Measurements from ENCODE around the gene IRGC. TPM values are rescaled to one million over a fixed set of nuclear protein-coding genes. Genes with fewer than 3 reads are reported as not detected.

Gene IRGC
- polyA plus RNA-seq, 1 donor from 2014 or later = 0.51 TPM

DNA sequence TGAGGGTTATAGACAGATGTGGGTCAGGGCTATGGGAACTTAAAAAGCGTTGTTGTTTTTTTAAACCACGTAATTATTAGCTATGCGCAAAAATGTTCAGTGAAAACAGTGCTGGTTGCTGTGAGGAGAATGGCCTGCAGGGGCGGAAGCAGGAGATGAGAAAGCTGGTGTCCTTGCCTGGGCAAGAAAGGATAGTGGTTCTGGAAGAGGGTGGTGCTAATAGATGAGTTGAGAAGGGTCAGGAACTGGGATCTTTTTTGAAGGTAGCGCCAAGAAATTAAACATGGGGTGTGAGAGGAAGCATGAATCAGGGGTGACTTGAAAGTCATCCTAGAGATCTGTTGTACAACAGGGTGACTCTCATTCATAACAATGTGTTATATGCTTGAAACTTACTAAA lies 43.6 kb downstream of the IRGC start (continued):
- TF ChIP-seq, protein P1, sequence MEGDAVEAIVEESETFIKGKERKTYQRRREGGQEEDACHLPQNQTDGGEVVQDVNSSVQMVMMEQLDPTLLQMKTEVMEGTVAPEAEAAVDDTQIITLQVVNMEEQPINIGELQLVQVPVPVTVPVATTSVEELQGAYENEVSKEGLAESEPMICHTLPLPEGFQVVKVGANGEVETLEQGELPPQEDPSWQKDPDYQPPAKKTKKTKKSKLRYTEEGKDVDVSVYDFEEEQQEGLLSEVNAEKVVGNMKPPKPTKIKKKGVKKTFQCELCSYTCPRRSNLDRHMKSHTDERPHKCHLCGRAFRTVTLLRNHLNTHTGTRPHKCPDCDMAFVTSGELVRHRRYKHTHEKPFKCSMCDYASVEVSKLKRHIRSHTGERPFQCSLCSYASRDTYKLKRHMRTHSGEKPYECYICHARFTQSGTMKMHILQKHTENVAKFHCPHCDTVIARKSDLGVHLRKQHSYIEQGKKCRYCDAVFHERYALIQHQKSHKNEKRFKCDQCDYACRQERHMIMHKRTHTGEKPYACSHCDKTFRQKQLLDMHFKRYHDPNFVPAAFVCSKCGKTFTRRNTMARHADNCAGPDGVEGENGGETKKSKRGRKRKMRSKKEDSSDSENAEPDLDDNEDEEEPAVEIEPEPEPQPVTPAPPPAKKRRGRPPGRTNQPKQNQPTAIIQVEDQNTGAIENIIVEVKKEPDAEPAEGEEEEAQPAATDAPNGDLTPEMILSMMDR (IDR thresholded peaks at IDR 0.05; ENCODE audit: poor library complexity, severe bottlenecking) = no peak

DNA sequence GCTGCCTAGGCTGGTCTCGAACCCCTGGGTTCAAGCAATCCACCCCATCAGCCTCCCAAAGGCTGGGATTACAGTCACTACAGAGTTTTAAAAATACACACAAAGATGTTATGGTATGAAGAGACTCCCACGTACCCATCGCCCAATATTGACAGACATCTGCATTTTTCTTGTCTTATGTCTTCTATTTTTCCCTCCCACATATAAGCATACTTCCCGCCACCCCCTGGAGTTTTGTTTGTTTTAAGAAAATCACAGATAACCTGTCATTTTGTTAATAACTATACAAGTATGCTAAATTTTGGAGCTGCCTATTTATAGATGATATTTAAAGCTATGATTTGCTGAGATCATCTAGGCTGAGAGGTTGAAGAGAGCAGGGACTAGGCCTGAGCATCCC lies 45.1 kb downstream of the IRGC start:
- TF ChIP-seq MXI1 (conservative IDR thresholded peaks at IDR 0.05; ENCODE audit: poor library complexity, severe bottlenecking) (no peak), POLR2AphosphoS5 (IDR thresholded peaks at IDR 0.05) (no peak), TAF1 (IDR thresholded peaks at IDR 0.05; ENCODE audit: low read depth) (no peak), EP300 (conservative IDR thresholded peaks at IDR 0.05; ENCODE audit: poor library complexity, severe bottlenecking) (no peak), SMC3 (conservative IDR thresholded peaks at IDR 0.05; ENCODE audit: poor library complexity) (no peak), EZH2 (IDR thresholded peaks at IDR 0.05; ENCODE audit: borderline replicate concordance, insufficient read depth, low read length, poor library complexity, severe bottlenecking) (no peak), RAD21 (conservative IDR thresholded peaks at IDR 0.05) (no peak)
- TF ChIP-seq, protein P2, sequence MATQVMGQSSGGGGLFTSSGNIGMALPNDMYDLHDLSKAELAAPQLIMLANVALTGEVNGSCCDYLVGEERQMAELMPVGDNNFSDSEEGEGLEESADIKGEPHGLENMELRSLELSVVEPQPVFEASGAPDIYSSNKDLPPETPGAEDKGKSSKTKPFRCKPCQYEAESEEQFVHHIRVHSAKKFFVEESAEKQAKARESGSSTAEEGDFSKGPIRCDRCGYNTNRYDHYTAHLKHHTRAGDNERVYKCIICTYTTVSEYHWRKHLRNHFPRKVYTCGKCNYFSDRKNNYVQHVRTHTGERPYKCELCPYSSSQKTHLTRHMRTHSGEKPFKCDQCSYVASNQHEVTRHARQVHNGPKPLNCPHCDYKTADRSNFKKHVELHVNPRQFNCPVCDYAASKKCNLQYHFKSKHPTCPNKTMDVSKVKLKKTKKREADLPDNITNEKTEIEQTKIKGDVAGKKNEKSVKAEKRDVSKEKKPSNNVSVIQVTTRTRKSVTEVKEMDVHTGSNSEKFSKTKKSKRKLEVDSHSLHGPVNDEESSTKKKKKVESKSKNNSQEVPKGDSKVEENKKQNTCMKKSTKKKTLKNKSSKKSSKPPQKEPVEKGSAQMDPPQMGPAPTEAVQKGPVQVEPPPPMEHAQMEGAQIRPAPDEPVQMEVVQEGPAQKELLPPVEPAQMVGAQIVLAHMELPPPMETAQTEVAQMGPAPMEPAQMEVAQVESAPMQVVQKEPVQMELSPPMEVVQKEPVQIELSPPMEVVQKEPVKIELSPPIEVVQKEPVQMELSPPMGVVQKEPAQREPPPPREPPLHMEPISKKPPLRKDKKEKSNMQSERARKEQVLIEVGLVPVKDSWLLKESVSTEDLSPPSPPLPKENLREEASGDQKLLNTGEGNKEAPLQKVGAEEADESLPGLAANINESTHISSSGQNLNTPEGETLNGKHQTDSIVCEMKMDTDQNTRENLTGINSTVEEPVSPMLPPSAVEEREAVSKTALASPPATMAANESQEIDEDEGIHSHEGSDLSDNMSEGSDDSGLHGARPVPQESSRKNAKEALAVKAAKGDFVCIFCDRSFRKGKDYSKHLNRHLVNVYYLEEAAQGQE (IDR thresholded peaks at IDR 0.05; ENCODE audit: borderline replicate concordance) = no peak
- TF ChIP-seq, protein P1 (IDR thresholded peaks at IDR 0.05; ENCODE audit: poor library complexity, severe bottlenecking) = no peak
- no peaks in the 10 kb centered on the region for H3K9me3 ChIP-seq (ENCODE audit: low read length)
- no peaks in the 10 kb centered on the region for H3K27me3 ChIP-seq (ENCODE audit: insufficient read depth, low read depth, low read length)
- H3K4me2 ChIP-seq (ENCODE audit: low read length) = no peak overlapping the region
- no peaks in the 10 kb centered on the region for H3K36me3 ChIP-seq (ENCODE audit: insufficient read depth, low read length)
- no peaks in the 10 kb centered on the region for H4K20me1 ChIP-seq (ENCODE audit: insufficient read depth)
- H3F3A ChIP-seq (ENCODE audit: insufficient read depth, low read length, poor library complexity, severe bottlenecking) = no peaks in the 10 kb centered on the region
- no peak overlapping the region for H3K27ac ChIP-seq (ENCODE audit: low read length)
- H3K79me2 ChIP-seq (replicated peaks; ENCODE audit: insufficient read depth, low read length) = no peaks in the 10 kb centered on the region
- H3K4me3 ChIP-seq (ENCODE audit: low read length) = no peak overlapping the region
- H3K9me2 ChIP-seq (ENCODE audit: insufficient read depth, low read length) = no peaks in the 10 kb centered on the region
- no peak overlapping the region for H3K9ac ChIP-seq (ENCODE audit: low read length)
- no peak overlapping the region for H2AFZ ChIP-seq (ENCODE audit: low read depth, low read length)

DNA sequence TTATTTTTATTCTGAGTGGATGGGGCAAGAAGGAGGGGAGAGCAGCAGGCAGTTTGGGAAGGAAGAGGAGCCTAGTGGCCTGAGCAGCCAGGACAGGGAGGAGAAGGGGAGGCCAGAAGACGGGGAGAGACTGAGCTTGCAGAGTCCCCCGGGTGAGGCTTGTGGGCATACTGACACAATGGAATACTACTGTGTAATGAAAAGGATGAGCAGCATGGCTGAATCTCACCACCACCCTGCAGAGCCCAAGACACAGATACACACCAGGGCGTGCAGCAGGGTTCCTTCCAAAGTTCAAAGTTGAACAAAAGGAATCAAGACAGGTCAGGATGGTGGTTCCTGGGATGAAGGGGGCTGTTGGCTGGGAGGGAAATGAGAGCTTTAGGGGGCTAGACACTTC lies 46.9 kb downstream of the IRGC start:
- H3F3A ChIP-seq (ENCODE audit: insufficient read depth, low read length, poor library complexity, severe bottlenecking) = no peaks in the 10 kb centered on the region
- H3K4me3 ChIP-seq (ENCODE audit: low read length) = no peak overlapping the region
- no peaks in the 10 kb centered on the region for H3K79me2 ChIP-seq (replicated peaks; ENCODE audit: insufficient read depth, low read length)
- TF ChIP-seq SMC3 (conservative IDR thresholded peaks at IDR 0.05; ENCODE audit: poor library complexity) (no peak), TAF1 (IDR thresholded peaks at IDR 0.05; ENCODE audit: low read depth) (no peak), MXI1 (conservative IDR thresholded peaks at IDR 0.05; ENCODE audit: poor library complexity, severe bottlenecking) (no peak), RAD21 (conservative IDR thresholded peaks at IDR 0.05) (no peak), POLR2AphosphoS5 (IDR thresholded peaks at IDR 0.05) (no peak), EZH2 (IDR thresholded peaks at IDR 0.05; ENCODE audit: borderline replicate concordance, insufficient read depth, low read length, poor library complexity, severe bottlenecking) (no peak), EP300 (conservative IDR thresholded peaks at IDR 0.05; ENCODE audit: poor library complexity, severe bottlenecking) (no peak)
- TF ChIP-seq, protein P2 (IDR thresholded peaks at IDR 0.05; ENCODE audit: borderline replicate concordance) = no peak
- TF ChIP-seq, protein P1 (IDR thresholded peaks at IDR 0.05; ENCODE audit: poor library complexity, severe bottlenecking) = no peak
- H2AFZ ChIP-seq (ENCODE audit: low read depth, low read length) = no peak overlapping the region
- H3K4me2 ChIP-seq (ENCODE audit: low read length) = no peak overlapping the region
- no peaks in the 10 kb centered on the region for H4K20me1 ChIP-seq (ENCODE audit: insufficient read depth)
- H3K36me3 ChIP-seq (ENCODE audit: insufficient read depth, low read length) = no peaks in the 10 kb centered on the region
- no peak overlapping the region for H3K9ac ChIP-seq (ENCODE audit: low read length)
- no peaks in the 10 kb centered on the region for H3K27me3 ChIP-seq (ENCODE audit: insufficient read depth, low read depth, low read length)
- no peaks in the 10 kb centered on the region for H3K9me2 ChIP-seq (ENCODE audit: insufficient read depth, low read length)
- H3K27ac ChIP-seq (ENCODE audit: low read length) = no peak overlapping the region
- no peaks in the 10 kb centered on the region for H3K9me3 ChIP-seq (ENCODE audit: low read length)
